Glutamatergic neuron (in vitro differentiated cells): Measurements from ENCODE around the gene SLC25A26. TPM values are rescaled to one million over a fixed set of nuclear protein-coding genes. Genes with fewer than 3 reads are reported as not detected.

Source experiments
- DNase-seq: peaks from one replicate; pipeline ENCODE4 v3.0.0; 2022
- H3K27ac Mint-ChIP-seq: one replicate; pipeline ENCODE4 v1.8.0; 2020; ENCODE audit warnings: mild to moderate bottlenecking, mixed read lengths, inconsistent platforms; ENCODE audit not compliant: unreplicated experiment
- H3K27me3 Mint-ChIP-seq: one replicate; pipeline ENCODE4 v1.8.0; 2020; ENCODE audit warnings: mild to moderate bottlenecking, moderate library complexity, mixed read lengths, inconsistent platforms; ENCODE audit not compliant: unreplicated experiment
- H3K36me3 Mint-ChIP-seq: one replicate; pipeline ENCODE4 v1.8.0; 2020; ENCODE audit warnings: mild to moderate bottlenecking, mixed read lengths, inconsistent platforms; ENCODE audit not compliant: unreplicated experiment
- H3K4me1 Mint-ChIP-seq: one replicate; pipeline ENCODE4 v1.8.0; 2020; ENCODE audit warnings: mild to moderate bottlenecking, low read depth, mixed read lengths, inconsistent platforms; ENCODE audit not compliant: unreplicated experiment
- H3K4me3 Mint-ChIP-seq: one replicate; pipeline ENCODE4 v1.8.0; 2020; ENCODE audit warnings: mild to moderate bottlenecking, mixed read lengths, inconsistent platforms; ENCODE audit not compliant: unreplicated experiment
- H3K9me3 Mint-ChIP-seq: one replicate; pipeline ENCODE4 v1.8.0; 2020; ENCODE audit warnings: mild to moderate bottlenecking, moderate library complexity, mixed read lengths, inconsistent platforms; ENCODE audit not compliant: unreplicated experiment
- total RNA-seq: library from RNA; stranded (reverse); fragmentation: NEBNext Ultra II Directional; extraction: Animal tissue kit (Norgen Biotek cat#: 25700); gene quantifications from one replicate; pipeline ENCODE4 v1.2.1, GENCODE V29; 2021; ENCODE audit not compliant: unreplicated experiment
- TF ChIP-seq, protein P1 (sequence below): fragments of 200-600 bp; sonication (generic); IDR thresholded peaks from one replicate; pipeline ENCODE4 v1.5.0; 2021; ENCODE audit not compliant: partially characterized antibody, unreplicated experiment

Gene SLC25A26
- total RNA-seq, 1 donor from 2014 or later = 12.7 TPM

DNA sequence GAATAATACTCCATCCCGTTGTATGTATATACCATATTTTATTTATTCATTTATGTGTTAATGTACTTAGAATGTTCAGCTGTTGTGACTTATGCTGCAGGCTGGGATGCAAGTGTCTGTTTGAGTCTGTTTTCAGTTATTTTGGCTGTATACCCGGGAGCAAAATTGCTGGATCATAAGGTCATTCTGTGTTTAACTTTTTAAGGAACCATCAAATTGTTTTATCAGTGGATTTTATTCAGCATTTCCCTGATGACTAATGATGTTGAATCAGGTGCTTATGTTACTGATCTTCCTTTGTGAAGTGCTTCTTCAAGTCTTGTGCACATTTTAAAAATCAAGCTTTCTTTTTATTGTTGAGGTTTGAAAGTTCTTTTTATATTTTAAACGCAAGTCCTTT lies 118.1 kb downstream of the SLC25A26 start:
- H3K27me3 Mint-ChIP-seq = no peaks in the 10 kb centered on the region
- H3K36me3 Mint-ChIP-seq = no peaks in the 10 kb centered on the region
- no peaks in the 10 kb centered on the region for H3K9me3 Mint-ChIP-seq
- TF ChIP-seq, protein P1, sequence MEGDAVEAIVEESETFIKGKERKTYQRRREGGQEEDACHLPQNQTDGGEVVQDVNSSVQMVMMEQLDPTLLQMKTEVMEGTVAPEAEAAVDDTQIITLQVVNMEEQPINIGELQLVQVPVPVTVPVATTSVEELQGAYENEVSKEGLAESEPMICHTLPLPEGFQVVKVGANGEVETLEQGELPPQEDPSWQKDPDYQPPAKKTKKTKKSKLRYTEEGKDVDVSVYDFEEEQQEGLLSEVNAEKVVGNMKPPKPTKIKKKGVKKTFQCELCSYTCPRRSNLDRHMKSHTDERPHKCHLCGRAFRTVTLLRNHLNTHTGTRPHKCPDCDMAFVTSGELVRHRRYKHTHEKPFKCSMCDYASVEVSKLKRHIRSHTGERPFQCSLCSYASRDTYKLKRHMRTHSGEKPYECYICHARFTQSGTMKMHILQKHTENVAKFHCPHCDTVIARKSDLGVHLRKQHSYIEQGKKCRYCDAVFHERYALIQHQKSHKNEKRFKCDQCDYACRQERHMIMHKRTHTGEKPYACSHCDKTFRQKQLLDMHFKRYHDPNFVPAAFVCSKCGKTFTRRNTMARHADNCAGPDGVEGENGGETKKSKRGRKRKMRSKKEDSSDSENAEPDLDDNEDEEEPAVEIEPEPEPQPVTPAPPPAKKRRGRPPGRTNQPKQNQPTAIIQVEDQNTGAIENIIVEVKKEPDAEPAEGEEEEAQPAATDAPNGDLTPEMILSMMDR = no peak
- H3K4me3 Mint-ChIP-seq = no peak overlapping the region
- no peak overlapping the region for H3K27ac Mint-ChIP-seq
- DNase-seq = no peak
- peaks cover 1% of the 10 kb centered on the region for H3K4me1 Mint-ChIP-seq

DNA sequence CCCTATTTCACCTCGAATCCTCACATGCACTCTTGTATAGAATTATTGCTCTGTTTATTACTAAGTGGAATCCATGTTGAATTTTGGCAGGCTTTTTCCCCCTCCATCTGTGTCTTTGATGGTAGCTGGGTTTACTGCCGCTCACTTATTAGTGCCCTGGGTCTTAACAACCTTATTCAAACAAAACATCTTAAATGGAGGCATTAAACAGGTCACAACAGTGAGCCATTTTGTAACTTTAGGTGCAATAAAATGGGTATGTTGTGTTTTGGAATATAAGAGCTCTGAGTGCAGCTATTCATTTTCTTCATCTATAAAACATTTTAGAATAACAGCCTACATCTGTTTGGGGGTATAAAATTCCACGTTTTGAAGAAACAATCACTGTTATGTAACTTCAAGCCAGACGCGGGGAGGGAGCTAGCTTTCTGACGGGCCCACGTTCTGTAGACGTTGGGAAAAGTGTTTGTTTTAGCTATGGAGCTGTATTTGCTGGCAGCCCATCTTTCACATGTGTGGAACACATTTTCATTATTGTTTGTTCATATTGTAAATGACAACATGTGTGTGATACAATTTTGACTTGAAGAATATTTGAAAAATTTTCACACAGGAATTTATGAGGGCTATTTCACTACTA lies 122.0 kb downstream of the SLC25A26 start:
- Mint-ChIP-seq H3K27me3 (no peaks in the 10 kb centered on the region), H3K4me3 (no peak overlapping the region), H3K27ac (no peak overlapping the region), H3K36me3 (no peaks in the 10 kb centered on the region), H3K9me3 (no peaks in the 10 kb centered on the region), H3K4me1 (no peaks in the 10 kb centered on the region)
- DNase-seq = no peak
- TF ChIP-seq, protein P1 = no peak

DNA sequence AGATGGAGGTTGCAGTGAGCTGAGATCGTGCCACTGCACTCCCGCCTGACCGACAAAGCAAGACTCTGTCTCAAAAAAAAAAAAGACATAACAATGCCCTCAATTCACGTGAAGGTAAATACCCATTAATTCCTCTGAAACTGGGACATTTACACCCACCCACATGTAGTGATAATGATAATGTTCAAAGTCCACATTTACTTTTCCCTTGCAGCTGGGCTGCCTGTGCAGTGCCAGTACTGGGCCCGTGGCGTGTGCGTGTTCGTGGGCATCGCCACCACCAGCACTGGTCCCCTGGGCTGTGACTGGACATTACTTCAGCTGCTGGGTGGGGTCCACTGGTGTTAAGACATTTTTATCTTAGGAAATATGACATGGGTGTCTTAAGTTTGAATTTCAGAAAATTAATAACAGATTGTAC lies 123.6 kb downstream of the SLC25A26 start:
- no peaks in the 10 kb centered on the region for H3K36me3 Mint-ChIP-seq
- TF ChIP-seq, protein P1 = no peak
- no peaks in the 10 kb centered on the region for H3K9me3 Mint-ChIP-seq
- H3K4me3 Mint-ChIP-seq = no peak overlapping the region
- H3K27me3 Mint-ChIP-seq = no peaks in the 10 kb centered on the region
- H3K4me1 Mint-ChIP-seq = no peaks in the 10 kb centered on the region
- H3K27ac Mint-ChIP-seq = no peak overlapping the region
- DNase-seq = no peak

DNA sequence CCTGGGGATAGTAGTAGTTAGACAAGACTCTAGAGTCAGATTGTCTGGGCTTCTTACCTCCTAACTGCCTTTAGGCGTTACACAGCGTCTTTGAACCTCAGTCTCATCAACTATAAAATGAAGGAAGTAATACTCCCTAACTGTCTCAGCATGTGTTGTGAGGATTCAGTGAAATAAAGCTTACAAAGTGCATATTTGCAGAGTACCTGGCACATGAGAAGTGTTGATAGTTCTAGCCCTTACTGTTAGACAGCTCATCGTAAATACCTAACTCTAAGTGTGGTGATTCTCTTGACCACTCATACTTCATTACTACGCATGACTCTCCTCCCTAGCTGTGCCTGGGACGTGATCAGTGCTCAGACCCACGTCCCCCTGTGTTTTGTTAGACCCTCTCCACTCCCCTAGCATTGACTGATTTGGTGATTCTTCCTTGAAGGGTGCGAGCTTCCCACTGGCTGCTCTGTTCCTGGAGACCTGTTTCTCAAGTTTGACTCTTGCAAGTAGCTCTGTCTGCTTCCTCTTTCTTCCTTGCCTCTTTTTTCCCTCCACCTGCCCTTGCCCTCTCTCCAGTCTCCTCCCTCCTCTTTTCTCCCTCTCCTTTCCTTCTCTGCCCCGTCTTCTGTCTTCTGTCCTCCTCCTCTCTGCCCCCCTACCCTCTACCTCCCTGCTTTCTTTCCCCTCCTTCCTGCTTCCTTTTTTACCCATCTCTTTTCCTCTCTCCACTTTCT lies 124.2 kb downstream of the SLC25A26 start:
- H3K4me3 Mint-ChIP-seq = no peak overlapping the region
- H3K27ac Mint-ChIP-seq = no peak overlapping the region
- no peaks in the 10 kb centered on the region for H3K9me3 Mint-ChIP-seq
- H3K4me1 Mint-ChIP-seq = no peaks in the 10 kb centered on the region
- TF ChIP-seq, protein P1 = no peak
- DNase-seq = no peak
- H3K36me3 Mint-ChIP-seq = no peaks in the 10 kb centered on the region
- no peaks in the 10 kb centered on the region for H3K27me3 Mint-ChIP-seq

DNA sequence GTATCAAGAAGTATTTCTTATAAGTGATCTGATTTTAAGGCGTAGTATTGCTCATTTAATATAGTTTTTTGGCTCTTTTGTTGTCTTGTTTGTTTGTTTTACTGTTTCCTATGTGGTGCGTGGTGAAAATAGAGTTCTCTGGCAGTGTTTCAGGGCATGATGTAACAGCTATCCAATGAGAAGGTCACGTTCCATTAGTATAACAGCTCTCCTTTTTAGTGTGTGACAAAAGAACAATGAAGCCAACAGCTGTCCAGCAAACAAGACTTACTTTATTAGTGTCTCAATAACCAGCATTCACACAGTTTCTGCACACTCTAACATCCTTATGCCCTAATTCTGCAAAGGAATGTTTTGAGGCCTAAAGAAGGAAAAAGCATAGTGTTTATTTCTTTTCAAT lies 127.9 kb downstream of the SLC25A26 start:
- no peak overlapping the region for H3K27ac Mint-ChIP-seq
- no peak for DNase-seq
- TF ChIP-seq, protein P1 = no peak
- no peak overlapping the region for H3K4me3 Mint-ChIP-seq
- no peaks in the 10 kb centered on the region for H3K9me3 Mint-ChIP-seq
- no peaks in the 10 kb centered on the region for H3K4me1 Mint-ChIP-seq
- H3K27me3 Mint-ChIP-seq = no peaks in the 10 kb centered on the region
- no peaks in the 10 kb centered on the region for H3K36me3 Mint-ChIP-seq
